Stimulated activated CD4-positive, alpha-beta T cell treated with anti-CD3 and anti-CD28 coated beads, Interleukin-12 subunit alpha, Interleukin-12 subunit beta, amount 100 ng/mL, for 4 hours (primary cell): ENCODE measurements around the gene WASF2.

Source experiments
- DNase-seq: peaks from one replicate; pipeline ENCODE4 v3.0.0-alpha.2; 2020

The WASF2 gene

DNA sequence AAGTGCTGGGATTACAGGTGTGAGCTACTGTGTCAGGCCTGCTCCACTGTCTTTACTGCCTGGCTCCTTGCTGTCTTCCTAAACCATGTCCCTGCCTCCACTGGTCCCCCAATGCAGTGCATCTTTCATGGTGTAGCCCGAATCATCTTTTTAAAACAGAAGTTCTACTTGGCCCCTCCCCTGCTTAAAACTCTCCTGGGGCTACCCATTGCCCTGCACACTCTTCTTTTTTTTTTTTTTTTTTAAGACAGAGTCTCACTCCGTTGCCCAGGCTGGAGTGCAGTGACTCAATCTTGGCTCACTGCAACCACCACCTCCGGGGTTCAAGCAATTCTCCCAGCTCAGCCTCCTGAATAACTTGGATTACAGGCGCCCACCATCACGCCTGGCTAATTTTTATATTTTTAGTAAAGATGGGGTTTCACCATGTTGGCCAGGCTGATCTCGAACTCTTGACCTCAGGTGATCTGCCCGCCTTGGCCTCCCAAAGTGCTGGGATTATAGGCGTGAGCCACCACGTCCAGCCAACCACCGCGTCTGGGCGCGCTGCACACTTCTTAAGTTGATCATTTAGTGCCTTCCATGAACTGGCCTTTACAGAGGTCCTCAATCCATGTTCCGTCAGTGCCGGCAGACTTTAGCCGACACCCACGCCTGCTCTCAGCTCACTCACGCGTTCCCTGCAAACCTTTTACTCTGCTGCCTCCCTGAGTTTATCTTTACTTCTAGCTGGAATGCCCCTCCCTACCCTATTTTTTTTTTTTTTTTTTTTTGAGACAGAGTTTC, 117.8 kb downstream of the WASF2 start:
- no peak for DNase-seq

DNA sequence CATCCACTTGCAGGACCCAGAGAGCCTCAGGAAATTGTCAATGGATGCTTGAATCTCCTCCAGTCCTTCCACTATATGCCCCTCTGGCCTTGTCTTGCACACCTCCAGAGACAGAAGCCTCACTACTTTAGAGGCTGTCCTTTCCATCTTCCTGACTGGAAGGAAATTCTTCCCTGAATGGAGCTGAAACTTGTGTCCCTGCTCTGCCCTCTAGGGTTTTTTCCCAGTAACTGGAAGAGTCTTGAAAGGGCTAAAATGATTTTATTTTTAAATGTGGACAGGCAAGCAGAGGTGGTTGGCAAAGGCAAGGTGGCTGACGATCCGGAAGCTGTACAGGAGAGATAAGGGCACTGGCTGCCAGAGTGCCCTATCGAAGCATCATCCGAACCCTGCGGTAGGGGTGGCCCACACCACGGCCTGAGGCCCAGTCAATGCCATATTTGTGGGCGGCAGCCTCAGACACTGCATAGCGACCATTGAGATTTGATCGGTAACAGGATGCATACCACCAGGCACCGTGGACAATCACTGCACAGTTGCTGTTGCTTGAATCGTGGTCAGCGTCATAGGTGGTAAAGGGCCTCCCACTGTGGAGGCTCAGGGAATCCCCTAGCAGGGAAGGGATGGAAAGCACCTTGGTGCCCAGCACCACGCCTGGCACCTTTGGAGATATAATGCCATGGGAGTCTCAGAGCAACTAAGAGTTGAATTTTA, 120.9 kb downstream of the WASF2 start:
- no peak for DNase-seq

DNA sequence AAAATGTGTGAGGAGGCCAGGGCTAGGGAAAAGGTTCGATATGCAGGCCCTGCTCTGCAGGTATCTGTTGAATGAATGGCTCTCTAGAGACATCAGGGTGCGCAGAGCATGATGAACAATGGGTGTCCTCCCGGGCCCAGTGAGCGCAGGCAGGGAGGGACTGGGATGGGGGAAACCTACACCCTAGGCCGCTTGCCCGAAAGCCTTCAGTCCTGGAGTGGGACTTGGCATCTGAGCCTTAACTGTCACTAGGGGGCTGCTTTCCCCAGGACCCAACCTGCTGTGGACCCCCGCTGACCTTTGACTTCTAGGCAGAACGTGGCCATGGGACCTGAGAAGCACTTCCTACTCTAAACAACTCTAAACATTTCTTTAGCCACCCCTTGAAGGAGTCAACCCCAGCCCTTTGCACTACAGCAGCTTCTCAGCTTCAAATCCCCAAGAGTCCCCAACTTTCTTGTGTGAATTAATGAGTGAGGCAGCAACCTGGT, 122.8 kb downstream of the WASF2 start:
- DNase-seq, result no peak

DNA sequence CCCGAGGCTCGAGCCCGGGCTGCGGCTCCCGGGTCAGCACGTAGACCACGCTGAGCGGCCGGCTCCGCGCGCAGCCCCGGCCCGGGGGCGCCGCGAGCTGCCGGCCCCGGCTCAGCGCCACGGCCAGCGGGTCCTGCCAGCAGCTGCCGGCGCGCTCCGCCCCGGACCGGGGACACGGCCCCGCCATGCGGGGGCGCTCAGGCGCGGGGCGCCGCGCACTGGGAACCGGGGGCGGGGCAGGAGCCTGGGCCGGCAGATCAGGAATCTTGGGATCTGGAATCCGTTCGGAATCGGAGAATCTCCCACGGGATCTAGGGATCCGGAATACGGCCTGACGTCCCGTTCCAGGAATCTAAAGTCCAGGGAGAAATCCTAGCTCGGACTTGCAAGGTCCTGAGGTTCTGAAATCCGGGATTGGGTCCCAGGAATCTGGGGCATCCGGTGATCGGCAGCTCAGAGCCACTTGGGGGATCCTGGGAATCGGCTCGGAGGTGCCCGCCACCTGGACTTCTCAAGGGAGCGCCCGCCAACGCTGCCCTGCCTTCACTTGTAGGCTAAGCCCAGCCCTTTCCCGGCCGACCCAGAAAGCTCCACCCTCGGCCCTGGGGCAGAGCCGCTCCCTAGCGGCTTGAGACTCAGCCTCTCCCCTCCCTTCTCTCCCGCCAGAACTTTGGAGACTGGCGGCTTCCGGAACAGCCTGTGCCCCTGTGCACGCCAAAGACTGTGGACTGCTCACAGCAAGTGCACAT, 123.4 kb downstream of the WASF2 start, which contains the start of gene MAP3K6:
TSS of gene MAP3K6 (minus strand) at position 551 of the 749 bp plus-strand sequence. CDS start at position 187, 364 bp downstream.
- DNase-seq, result peak; percentile 45

DNA sequence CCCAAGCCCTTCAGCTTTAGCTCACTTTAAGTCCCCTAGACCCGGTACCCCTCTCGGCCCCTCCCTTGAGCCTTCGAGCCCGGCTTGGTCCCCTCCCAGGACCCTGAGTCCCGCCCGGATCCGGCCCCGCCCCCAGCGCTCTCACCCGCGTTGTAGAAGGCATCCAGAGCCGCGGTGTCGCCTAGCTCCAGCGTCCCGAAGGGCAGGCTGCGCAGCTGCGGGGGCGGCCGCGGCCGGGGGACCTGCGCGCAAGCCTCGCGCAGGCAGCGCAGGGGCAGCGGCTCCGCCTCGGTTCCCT, 123.9 kb downstream of the WASF2 start:
- peak; percentile 71 for DNase-seq

DNA sequence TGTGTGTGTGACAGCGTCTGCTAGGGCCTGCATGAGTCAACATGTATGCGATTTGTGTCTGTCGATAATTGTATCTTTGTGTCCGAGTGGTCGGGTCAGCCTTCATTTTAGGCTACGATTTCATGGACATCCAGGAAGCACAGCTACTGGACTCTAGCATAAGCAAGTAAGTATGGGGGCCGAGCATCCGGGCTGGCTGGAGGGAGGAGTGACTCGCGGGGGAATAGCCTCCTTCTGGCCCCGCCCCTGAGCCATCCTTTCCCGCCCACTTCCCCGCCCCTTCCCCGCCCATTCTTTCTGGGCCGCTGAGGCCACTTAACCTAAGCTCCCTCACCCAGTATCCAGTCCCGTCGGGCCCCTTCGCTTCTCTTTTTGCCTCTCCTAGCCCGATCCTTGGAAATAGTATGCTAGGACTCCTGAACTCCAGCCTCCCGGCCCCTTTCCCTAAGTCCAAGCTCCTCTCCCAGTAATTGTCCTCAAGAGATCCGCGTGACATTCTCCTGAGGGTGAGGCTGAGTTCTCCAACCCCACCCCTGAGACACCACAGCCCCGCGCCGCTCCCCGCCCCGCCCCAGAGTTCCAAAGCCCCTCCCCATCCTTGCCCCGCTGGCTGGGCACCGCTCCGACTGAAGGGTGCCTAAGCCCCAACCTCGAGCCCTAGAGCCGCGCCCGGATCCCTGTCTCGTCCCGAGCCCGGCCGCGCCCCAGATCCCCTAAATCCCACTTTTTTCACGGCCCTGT, 124.4 kb downstream of the WASF2 start:
- peak; percentile 78 for DNase-seq

DNA sequence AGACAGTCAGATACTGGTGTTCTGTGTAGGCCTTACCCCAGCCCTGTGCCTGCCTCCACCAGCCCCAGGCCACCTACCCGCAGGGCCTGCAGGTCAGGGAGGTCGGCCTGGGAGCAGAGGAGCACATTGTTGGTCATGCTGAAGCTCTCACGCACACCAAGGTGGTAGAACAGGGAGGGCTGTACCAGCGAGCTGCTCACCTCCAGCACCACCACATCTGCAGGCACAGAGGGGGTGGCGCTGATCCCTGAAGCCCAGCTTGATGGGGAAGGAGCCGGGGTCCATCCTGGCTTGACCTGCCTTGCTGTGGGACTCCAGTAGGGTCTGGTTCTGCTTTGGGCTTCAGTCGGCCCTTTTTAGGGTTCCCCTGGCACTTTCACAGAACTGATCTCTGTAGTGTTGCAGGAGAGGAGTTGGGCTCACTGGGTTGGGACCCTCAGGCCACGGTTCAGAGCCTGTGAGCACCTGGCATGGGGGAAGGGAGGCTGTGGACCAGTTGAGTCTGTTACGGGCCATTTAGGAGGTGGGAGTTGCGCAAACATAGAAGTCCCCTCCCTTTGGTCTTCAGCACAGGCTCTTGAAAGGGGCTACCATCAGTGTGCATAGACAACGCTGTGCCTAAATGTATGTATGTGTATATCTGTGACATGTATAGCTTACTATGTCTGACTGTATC, 125.1 kb downstream of the WASF2 start:
- no peak for DNase-seq

DNA sequence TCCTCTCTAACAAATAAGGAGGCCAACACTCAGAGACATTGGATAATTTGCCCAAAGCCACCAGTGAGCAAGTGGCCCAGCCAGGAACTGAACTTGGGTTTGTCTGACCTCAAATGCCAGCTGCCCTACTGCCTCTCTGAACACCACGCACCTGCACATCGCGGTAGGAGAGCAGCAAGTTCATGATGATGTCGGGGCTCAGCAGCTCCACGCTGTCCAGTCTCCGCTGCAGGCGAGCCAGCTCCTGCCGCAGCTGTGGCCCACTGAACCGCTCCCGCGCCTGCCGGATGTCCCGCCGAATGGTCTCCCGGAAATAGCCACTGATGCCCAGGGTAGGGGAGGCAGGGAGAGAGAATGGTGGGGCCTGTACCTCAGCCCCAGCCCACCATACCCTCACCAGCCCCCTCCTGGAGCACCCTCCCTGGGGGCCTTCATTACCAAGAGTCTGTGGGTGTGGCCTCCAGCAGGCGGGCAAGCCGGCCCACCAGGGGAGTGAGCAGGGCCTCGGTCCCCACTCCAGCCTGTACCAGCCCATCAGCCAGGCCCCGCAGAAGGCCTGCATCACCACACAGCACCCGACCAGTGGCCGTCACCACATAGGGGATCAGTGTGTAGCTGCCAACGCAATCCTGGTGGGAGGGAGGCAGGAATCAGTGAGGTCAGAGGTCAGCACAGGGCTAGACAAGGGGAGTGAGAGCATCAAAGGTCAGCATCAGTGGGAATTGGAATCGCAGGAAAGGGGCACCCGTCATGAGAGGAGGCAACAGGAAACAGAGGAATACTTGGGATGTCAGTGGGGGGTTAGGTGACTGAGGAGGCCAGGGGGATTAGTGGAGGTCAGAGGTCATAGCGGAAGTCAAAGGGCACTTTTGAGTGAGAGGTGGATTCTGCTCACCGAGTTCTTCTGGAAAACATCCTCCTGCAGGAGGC, 125.9 kb downstream of the WASF2 start:
- DNase-seq, result no peak

DNA sequence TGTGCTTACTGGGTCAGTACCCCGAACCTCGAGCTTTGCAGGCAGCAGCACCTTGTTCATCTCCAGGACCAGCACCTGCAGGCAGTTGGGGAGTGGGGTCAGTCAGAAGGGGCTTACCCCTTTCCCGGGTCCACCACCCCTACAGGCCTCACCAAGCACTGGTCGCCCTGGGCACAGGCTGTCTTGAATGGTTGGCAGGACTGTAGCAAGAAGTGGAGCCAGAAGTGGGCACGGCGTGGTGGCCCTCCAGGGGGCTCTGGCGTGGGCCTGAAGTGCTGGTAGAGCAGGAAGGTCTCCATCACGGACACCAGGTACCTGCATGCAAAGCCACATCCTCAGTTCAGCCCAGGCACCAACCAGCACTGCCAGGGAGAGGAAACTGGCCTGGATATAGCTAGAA, 128.4 kb downstream of the WASF2 start:
- DNase-seq, result no peak

DNA sequence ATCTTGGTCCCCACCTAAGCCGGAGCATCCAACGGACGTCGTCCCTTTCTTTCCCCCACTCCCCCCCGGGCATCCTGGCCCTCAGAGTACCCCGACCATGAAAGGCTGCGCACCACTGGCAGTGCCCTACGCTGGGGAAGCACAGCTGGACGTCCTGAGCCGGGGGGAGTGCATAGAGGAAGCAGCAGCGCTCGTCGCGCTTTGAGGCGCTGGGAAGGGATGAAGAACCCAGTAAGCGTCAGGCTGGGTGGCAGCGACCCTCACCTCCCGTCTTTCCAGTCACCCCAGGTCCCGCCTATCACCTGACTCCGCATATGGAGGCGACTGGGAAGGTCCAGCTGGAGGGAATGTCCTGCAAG, 128.9 kb downstream of the WASF2 start:
- DNase-seq, result no peak

DNA sequence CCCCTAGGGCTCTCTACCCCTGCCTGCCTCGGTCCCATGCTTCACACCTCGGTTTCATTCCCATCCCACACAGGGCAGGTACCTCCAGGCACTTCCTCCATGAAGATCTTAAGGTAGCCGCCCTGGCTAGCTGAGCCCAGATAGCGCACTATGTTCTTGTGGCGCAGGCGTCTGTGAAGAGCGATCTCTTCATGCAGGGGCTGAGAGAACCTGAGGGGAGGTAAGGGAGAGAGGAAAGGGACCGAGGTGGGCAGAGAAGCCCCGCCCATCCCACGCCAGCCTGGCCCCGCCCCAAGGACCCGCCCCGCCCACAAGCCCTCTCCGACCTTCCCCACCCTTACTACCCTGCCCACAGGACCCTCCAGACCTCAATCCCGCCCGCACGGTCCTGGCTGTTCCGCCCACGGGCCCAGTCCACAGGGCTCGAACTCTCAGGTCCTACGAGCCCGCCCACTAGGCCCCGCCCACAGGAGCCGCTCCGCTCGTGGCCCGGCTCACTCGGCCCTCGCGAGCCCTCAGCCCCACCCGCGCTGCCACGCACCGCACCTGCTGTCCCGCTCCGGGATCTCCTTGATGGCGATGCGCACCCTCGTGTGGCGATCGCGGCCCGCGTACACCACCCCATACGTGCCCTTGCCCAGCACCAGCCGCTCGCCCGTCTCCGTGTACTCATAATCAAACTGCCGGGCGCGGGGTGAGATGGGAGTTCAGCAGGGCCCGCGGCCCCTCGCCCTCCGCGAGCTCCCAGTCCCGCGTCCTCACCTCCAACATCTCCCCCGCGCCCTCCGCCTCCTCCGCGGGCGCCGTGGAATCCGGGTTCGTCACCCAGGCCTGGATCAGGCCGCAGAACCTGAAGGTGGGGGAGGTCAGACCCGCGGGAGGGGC, 129.6 kb downstream of the WASF2 start:
- peak; percentile 45 for DNase-seq

DNA sequence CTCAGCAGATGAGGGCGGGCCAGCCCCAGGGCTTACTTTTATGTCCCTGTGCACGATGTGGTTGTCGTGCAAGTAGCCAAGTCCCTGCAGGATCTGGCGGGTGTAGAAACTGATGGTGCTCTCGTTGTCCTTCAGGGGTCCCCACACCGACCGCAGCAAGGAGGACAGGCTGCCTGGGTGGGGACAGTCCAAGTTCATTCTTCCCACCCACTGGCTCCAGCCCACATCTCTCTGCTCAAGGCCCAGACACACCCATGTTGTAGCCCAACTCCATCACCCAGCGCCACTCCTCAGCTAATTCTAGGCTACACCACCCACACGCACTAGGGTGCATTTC, 130.2 kb downstream of the WASF2 start:
- DNase-seq, result no peak

DNA sequence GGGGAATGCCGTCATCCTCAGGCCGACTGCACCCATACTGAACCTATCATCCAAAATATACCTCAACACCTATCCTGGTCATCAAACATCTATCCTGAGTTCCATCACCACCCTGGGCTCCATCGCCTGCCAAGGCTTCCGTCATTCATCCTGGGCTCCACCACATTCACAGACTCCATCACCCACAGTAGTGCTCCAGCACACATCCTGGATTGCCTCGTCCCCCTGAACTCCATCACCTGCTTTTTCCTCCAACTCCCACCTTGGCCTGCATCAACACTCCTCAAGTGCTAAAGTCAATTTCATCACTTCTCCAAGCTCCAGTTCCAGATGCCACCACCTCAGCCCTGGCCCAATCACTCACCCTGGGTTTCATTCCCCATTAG, 131.0 kb downstream of the WASF2 start:
- no peak for DNase-seq

DNA sequence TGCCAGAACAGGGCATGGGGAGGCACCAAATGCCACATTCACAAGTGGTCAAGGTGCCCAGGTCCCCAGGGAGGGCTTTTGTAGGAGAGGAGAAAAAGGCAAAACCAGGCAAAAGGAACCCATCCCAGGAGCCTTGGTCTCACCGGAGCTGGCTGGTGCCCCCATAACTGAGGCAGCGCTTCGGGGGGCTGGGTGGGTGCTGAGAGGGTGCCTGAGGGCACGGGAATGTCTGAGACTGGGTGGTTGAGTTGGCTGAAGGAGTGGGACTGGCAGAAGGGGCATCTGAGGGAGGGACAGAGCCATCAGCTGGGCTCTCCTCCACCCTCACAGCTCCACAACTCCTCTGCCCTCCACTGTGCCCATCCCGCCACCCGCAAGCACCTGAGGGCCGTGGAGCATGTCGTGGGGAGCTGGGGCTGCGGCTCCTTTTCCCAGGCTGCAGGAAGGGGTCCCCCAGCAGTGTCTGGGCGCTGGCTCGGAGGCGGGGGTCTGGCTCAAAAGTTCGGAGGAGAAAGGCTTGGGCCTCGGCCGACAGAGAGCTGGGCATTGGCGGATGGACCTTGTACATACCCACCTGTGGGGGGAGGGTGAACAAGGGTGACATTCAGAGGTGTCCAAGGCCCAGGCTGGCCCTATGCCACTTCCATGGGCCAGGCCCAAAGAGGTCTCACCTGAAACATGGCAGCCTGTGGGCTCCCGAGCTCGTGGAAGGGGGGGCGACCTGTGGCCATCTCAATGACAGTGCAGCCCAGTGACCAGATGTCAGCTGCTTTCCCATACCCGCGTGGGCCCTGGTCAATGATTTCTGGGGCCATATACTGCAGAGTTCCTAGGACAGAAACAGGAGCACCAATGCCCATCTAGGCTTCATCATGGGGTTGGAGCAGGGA, 131.7 kb downstream of the WASF2 start:
- DNase-seq, result no peak

DNA sequence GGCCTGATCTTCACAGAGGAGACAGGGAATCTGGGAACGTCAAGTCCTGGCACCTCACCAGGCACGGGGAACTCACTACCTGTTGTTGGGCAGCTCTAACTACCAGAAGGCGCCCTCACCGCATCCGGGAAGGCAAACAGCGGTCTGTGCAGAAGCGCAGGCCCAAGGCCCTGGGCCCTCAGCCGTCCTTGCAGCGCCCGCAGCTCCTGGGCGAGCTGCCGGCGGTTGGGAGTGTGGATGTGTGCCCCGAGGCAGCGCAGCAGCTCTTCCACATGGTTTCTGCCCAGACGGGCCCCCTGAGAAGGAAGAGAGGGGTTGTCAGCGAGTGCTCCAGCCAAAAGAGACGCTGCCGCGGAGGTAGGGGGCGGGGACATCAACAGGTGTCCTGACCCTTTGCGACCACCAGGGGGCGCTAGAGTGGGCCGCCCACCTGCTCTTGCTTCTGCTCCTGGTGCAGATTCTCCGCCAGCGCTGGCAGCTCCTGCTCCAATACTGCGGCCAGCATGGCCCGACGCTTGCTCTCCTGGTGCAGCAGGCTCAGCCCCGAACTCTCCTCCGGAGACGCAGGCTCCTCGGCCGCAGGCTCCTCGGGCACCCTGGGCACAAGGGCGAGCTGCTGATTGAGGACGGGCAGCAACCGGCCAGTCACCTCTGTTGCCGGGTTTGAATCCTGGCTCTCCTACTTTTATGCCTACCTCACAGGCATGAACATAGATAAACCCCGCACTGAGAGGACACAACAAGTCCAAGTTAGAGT, 132.5 kb downstream of the WASF2 start:
- peak; percentile 76 for DNase-seq

DNA sequence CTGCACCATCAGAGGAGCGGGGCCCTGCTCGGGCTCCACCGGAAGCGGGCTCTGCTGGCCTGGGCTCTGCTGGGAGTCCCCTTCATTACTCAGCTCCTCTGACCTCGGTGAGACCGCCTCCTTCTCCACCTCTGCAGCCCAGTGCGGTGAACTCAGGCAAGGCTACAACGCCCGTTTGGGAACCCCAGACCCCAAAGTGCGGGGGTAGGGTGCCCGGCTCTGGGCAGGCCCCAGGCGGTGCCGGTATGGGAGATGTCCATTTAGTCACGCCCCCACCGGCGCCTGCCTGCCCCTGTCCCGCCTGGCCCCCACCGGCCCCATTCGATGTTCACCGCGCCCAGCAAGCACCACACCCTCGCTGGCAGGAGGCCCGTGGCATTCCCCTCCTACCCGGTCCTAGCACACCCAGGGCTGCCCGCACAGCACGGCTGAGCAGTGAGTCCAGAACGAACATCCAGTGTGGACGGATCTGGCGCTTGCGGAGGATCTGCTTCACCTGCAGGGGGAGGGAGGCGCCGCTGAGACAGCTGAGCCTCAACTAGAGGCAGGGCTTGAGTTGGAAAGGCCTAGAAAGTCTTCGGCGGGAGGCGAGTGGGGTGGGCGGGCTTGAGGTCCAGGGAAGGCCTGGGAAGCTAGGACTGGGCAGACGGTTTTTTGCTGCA, 133.2 kb downstream of the WASF2 start:
- DNase-seq, result peak; percentile 43

DNA sequence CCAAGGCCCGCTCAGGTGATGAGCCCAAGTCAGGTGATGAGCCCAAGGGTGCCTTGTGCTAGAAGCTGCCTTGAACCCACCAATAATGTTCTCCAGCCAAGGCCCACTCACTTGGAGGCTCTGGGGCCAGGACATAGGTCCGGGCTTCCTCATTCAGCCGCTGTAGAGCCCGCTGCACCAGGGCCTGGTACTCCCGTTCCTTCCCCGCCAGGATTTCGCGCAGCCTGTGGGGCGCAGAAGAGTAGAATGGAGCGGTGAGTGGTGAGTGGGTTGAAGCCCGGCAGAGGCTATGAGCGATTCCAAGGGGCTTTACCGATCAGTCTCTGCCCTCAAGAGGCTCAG, 133.7 kb downstream of the WASF2 start:
- no peak for DNase-seq

DNA sequence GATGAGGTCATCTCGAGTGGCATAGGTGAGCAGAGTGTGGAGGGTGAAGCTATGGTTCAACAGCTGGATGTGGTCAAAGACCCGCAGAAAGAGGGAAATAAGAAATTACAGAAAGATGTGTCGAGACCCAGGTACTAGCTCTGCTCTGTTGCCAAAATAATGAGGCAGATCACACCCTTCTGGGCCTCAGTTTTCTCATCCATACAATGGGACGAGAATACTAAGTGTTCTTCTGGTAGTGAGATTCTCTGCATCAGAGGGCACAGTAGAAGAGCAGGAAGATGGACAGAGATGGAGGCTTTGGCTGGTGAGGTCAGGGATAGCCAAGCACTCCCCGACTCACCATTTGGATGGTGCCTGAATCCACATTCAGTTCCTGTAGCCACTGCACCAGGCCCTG, 134.3 kb downstream of the WASF2 start:
- no peak for DNase-seq
